HK-2 (cell line): ENCODE measurements around the gene TBL1XR1.
"Not testable (repeated sequence)": the region's sequence is repeated elsewhere in the genome, so short reads cannot be mapped to it uniquely, and the experiment has no call there.

Experiments used
- DNase-seq: peaks from one replicate; pipeline ENCODE4 v3.0.0-alpha.2; 2018; ENCODE audit not compliant: unreplicated experiment

Gene TBL1XR1

DNA sequence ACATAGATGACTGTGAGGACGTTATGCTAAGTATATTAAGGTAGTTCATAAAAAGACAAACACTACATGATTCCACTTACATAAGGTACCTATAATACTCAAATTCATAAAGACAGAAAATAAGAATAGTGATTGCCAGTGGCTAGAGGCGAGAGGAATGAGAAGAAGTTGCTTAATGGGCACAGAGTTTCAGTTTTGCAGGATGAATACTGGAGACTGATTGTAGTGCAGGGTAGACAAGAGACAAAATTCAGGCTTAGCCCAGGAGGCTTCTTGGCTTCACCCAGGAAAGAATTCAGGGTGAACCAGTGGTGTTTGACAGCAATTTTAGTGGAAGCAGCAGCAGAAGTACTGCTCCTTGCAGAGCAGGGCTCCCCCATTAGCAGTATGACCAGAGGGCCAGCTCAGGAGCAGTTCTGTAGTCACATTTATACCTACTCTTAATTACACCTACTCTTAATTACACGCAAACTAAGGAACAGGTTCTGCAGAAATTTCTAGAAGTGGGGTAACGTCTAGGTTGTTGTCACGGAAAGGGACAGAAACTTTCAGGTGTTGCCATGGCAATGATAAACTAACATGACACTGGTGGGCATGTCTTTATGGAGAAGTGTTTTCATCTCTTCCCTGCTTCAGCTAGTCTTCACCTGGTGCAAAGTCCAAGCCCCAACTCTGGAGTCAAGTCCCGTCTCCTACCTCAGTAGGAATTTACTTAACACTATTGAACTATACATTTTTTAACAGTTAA lies 55.2 kb downstream of the TBL1XR1 start:
- DNase-seq, result no peak

- no peak for DNase-seq
Measured at GRCh38 chr3:177141471-177141870, 55.8 kb downstream of the TBL1XR1 start.

GRCh38 chr3:177139220-177139619 lies 58.1 kb downstream of the TBL1XR1 start:
- DNase-seq, result not testable (repeated sequence)

- DNase-seq, result no peak
Measured at GRCh38 chr3:177137774-177138705, 59.2 kb downstream of the TBL1XR1 start.

DNA sequence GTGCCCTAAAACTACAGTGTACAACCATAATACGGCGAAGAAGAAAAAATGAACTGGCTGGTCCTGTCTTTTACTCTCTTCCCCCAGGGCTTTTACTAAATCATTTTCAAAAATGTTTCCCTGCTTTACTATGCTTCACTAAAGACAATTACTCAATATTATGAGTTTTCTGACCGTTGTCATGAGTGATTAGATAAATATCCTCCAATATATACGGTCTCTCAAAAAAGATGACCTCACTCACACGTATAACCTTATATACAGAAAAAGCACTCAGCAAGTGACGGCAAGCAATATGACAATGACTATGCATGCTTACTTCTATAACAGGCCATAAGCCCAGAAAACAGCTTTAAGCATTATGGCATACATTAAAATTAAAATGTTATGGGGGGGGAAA lies 60.5 kb downstream of the TBL1XR1 start:
- DNase-seq, result no peak

- DNase-seq, result no peak
Measured at GRCh38 chr3:177135841-177136492, 61.3 kb downstream of the TBL1XR1 start.

DNA sequence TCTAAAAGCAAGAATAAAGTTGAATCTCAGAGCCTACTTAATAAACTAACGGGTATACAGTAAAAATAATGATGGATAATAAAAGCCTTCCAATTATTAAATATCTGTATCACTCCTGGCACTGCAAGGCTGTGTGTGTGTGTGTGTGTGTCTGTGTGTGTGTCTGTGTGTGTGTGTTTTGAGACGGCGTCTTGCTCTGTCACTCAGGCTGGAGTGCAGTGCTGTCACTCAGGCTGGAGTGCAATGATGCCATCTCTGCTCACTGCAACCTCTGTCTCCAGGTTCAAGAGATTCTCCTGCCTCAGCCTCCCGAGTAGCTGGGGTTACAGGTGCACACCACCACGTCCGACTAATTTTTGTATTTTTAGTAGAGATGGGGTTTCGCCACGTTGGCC lies 62.5 kb downstream of the TBL1XR1 start:
- no peak for DNase-seq

GRCh38 chr3:177133860-177134815 lies 63.1 kb downstream of the TBL1XR1 start:
- no peak for DNase-seq

GRCh38 chr3:177131927-177132636 lies 65.2 kb downstream of the TBL1XR1 start:
- no peak for DNase-seq

DNA sequence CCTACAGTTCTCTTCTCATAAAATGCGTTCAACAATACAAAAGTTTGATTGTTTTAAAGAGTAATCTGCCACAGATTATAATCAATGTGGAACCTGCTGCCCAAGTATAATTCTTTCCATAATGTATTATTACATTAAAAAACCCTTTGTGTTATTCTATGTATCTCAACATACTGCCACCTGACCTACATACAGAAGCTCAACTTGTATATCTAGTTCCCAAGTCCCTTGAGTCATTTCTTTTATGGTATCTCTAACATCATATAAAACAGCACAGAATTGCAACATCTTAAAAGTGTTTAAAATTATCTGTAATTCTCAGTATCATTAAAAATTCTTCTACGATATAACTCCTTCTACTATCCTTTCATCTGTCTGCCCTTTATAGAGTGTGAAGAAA lies 70.3 kb downstream of the TBL1XR1 start:
- DNase-seq, result no peak

- DNase-seq, result no peak
Measured at GRCh38 chr3:177126015-177126773, 71.1 kb downstream of the TBL1XR1 start.

DNA sequence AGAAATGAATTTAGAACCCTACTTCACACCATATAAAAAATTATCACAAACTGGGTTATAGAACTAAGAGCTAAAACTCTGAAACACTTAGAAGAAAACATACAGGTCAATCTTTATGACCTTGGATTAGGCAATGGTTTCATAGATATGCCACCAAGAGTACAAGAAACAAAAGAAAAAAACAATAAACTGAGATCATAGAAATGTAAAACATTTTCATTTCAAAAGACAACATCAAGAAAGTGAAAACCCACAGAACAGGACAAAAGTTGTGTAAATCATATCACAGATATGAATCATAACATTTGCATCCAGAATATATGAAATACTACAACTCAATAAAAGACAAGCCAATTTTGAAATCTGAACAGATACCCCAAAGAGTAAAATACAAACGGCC lies 72.4 kb downstream of the TBL1XR1 start:
- DNase-seq, result no peak

DNA sequence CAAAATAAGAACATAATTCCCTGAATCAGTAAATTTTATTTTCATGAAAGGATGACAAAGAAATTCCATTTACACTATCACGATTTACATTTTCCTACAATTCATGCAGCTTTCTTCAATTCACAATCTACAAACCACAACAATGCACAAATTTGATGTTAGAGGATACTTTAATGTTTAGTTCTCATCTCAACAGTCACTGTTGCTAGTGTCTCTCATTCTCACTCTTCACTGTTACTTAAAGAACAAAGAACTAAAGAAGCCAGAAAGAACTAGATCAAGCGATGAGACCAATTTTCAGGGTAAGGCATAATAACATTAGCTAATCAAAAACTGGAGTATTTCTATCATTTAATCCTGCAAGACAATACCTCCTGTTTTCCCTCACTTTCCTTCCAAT lies 73.5 kb downstream of the TBL1XR1 start:
- DNase-seq, result no peak

DNA sequence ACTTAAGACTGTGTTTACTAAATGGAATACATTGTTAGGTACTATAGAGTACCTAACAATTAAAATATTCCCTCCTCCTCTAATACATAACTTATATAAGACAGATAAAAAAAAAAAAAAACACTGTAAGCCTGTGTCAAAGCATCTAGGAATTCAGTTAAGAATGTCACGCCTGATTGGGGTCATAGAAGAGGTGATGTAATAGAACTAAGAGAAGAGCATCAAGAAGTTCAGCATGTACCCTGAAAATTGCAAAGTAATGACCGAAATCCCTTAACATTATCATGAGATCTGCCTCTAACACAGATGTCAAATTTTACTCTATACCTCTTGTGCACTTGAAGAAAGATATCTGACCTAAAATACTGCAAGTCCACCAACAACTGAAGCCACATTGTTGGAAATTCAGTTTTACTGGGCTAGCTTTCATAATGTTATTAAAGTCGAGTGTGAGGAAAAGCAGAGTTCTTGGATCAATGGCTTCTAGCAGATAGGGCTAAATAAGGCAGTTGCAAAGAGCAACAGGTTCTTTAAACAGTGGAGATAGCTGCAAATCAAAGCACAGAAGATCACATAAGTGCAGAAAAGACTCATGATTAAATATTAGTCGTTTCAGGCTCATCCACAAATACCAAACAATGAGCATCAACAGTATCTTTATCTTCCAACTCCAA lies 75.0 kb downstream of the TBL1XR1 start:
- no peak for DNase-seq

DNA sequence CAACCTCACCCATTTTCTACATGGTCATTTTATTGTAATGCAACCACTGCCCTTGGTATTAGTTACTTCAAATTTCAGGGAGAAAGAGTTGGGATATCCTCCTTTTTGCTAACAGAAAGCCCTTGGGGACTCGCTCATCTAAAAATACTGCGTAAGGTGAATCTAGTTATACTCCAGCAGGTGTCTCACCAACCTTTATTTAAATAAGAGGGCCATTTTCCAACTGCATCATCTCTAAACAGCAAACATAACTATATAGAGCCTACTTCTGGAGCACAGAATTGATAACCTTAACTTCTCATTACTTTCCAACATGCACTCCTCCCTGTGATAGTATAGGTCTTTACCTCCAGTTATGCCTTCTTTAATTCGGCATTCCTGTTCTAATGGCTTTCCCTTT lies 77.5 kb downstream of the TBL1XR1 start:
- DNase-seq, result no peak

GRCh38 chr3:177114253-177114652 lies 83.0 kb downstream of the TBL1XR1 start:
- DNase-seq, result no peak

GRCh38 chr3:177111541-177111949 lies 85.7 kb downstream of the TBL1XR1 start:
- DNase-seq, result no peak

GRCh38 chr3:177110895-177111294 lies 86.4 kb downstream of the TBL1XR1 start:
- no peak for DNase-seq

DNA sequence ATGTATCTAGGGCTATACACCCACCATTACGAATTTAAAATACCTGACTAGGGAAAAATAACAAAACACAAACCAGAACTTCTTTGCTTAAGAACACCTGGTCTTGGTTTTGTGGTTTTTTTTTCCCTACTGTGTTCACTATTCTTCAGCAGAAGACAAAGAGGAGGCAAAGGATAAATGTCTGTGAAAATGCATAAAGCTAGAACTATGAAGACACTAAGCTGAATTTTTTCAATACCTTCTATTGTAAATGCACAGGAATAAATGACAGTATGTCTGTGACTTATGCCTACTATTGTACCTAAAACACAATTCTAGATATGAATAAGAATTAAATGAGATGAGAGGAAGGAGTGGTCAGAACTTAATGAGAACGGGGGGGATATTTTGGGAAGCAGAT lies 86.9 kb downstream of the TBL1XR1 start:
- no peak for DNase-seq
